GM13977 (cell line): ENCODE results near the gene CPT2.

Experiments used
- DNase-seq: peaks from one replicate; pipeline ENCODE4 v3.0.0; 2012; ENCODE audit warnings: low spot score
- CTCF ChIP-seq: IDR thresholded peaks from 2 replicates; pipeline ENCODE4 v1.5.1; 2012; ENCODE audit warnings: mild to moderate bottlenecking, control low read depth; ENCODE audit not compliant: insufficient read depth; ENCODE audit errors: extremely low read depth, missing control alignments
- in situ Hi-C: fragments of 300-500 bp; cut with MboI; formaldehyde crosslinking; loops from one replicate; pipeline ENCODE4 v1.12.0; 2022; ENCODE audit warnings: low sequenced_read_pairs, low pct_unique_long_range_greater_than_20kb, mixed read lengths, inconsistent platforms; ENCODE audit not compliant: unreplicated experiment

CPT2 gene

GRCh38 chr1:53210352-53210751 is 13.7 kb downstream of the CPT2 start:
- TF ChIP-seq CTCF: no peak
- DNase-seq: no peak
- in situ Hi-C loops: no loop called here

- TF ChIP-seq CTCF: no peak
- in situ Hi-C loops: no loop called here
- DNase-seq: no peak
Measured at GRCh38 chr1:53210954-53211353, 14.3 kb downstream of the CPT2 start.

- in situ Hi-C loops: no loop called here
- TF ChIP-seq CTCF: no peak
- no peak for DNase-seq
Measured at GRCh38 chr1:53214376-53214940, 17.8 kb downstream of the CPT2 start.

- TF ChIP-seq CTCF: no peak
- in situ Hi-C loops: no loop called here
- DNase-seq: no peak
Measured at GRCh38 chr1:53218201-53218600, 21.6 kb downstream of the CPT2 start.

GRCh38 chr1:53219711-53220110 is 23.1 kb downstream of the CPT2 start:
- in situ Hi-C loops: no loop called here

GRCh38 chr1:53220171-53220961 is 23.7 kb downstream of the CPT2 start, which contains the start of gene CZIB:
Gene CZIB (minus strand): TSS chr1:53220634. CDS start chr1:53220575, 59 bp downstream.
- TF ChIP-seq CTCF: no peak
- DNase-seq: peak; percentile 92
- in situ Hi-C loops: no loop called here

More at GRCh38 chr1:53219711-53220110, 23.1 kb downstream of the CPT2 start:
- no peak for TF ChIP-seq CTCF
- no peak for DNase-seq
